ENCODE data around the gene LYPD6.

DNA sequence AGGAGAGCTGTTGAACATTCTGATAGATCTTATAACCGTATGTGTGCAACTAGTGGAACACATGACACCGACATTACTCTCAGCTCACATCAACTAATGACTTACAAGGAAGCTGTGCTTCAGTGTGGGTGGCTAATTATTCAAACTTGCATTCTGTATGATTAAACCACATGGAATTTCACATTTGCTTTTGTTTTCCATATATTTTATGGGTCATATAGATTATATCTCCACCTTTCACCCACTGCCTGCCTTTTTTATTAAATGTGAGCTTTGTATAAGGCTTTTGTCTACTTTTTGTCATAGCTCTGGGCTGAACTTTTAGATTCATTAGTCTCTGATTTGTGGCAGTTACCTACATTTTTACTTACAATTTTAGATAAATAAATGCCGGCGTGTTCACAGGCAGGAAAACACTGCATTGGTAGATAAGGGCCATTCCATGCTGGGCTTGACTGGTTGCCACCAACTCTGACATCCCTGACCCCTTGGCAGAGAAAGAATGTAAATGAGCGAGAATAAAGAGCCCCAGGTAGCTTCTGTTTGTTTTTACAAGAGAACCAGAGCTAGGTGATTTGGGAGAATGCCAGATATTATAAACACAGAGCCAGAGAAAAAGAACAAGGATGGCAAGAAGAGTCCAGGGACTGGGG, 35.7 kb downstream of the LYPD6 start:
- TF ChIP-seq CTCF (IDR thresholded peaks at IDR 0.05): no peak
- TF ChIP-seq POLR2A (IDR thresholded peaks at IDR 0.05; ENCODE audit: low read depth): no peak
- no peak for TF ChIP-seq POLR2AphosphoS5 (IDR thresholded peaks at IDR 0.05)

Data from esophagus muscularis mucosa (tissue), 3 donors.